Prostate gland (tissue), 2 donors: ENCODE data around the gene LRBA. TPM values are rescaled to one million over a fixed set of nuclear protein-coding genes. Genes with fewer than 3 reads are reported as not detected.

Experiments used
- DNase-seq: peaks from one replicate; pipeline ENCODE4 v3.0.0-alpha.2; 2019; ENCODE audit warnings: low spot score
- H3K27ac ChIP-seq, 2 donors: fragments of 200-600 bp; sonication (generic); 2 replicates each; pipeline ENCODE4 v1.5.1; 2017 to 2019
- H3K27me3 ChIP-seq: fragments of 200-600 bp; sonication (generic); replicated peaks from 2 replicates; pipeline ENCODE4 v1.5.1; 2019; ENCODE audit not compliant: insufficient read depth
- H3K36me3 ChIP-seq, 2 donors: fragments of 200-600 bp; sonication (generic); 1 replicate in 1 of 2; 2 replicates in 1 of 2; pipeline versions ENCODE4 v1.5.1 to v1.8.1; 2017 to 2019
- H3K4me1 ChIP-seq: fragments of 200-600 bp; sonication (generic); replicated peaks from 2 replicates; pipeline ENCODE4 v1.5.1; 2019
- H3K4me3 ChIP-seq, 2 donors: fragments of 200-600 bp; sonication (generic); 2 replicates each; pipeline ENCODE4 v1.5.1; 2017 to 2019
- H3K9me3 ChIP-seq: fragments of 200-600 bp; sonication (generic); 2 replicates; pipeline ENCODE4 v1.5.1; 2017
- CTCF ChIP-seq, 4 experiments: fragments of 200-600 bp in 2 of 4; fragments of 450-650 bp in 2 of 4; sonication (generic) in 2 of 4; IDR thresholded peaks; 1 replicate in 3 of 4; 2 replicates in 1 of 4; pipeline ENCODE4 v1.5.1; 2016 to 2019; ENCODE audit warnings: antibody characterized with exemption in 4 of 4, mild to moderate bottlenecking in 2 of 4, moderate library complexity in 2 of 4
- POLR2A ChIP-seq: fragments of 450-650 bp; IDR thresholded peaks from one replicate; pipeline ENCODE4 v1.6.1; 2016; ENCODE audit warnings: antibody characterized with exemption, mild to moderate bottlenecking
- POLR2AphosphoS5 ChIP-seq: sonication (generic); formaldehyde crosslinking; IDR thresholded peaks from one replicate; pipeline ENCODE4 v1.6.1; 2017; ENCODE audit warnings: antibody characterized with exemption
- WGBS: methylation state at CpG from one replicate; pipeline ENCODE4 v1.1.5; 2018; 5-methylcytosine and 5-hydroxymethylcytosine counted together
- intact Hi-C: fragments of 100-400 bp; cut with DNase I; formaldehyde crosslinking; loops from one replicate; pipeline ENCODE4 v1.14.2; 2022
- total RNA-seq, 2 donors: library from RNA; depleted of rRNA; stranded (reverse); fragments of >200 nt; gene quantifications; one replicate each; pipeline ENCODE4 v1.1.0, GENCODE V29; 2016

The LRBA gene
- total RNA-seq, 2 donors from 2014 or later, result 69.8 to 79.8 TPM

GRCh38 chr4:151021637-151022334, 6.7 kb upstream of the LRBA start:
- no peaks in the 10 kb centered on the region for H3K4me1 ChIP-seq
- no peak for TF ChIP-seq POLR2AphosphoS5
- TF ChIP-seq CTCF (IDR thresholded peaks at IDR 0.05), result no peak
- TF ChIP-seq POLR2A, result no peak
- H3K4me3 ChIP-seq, result no peak overlapping the region
- H3K27ac ChIP-seq, result no peak overlapping the region
- WGBS, result 100% methylated on average over 1 of the region's 1 CpG
- DNase-seq, result no peak
- no peaks in the 10 kb centered on the region for H3K27me3 ChIP-seq
- no peaks in the 10 kb centered on the region for H3K36me3 ChIP-seq
- no peaks in the 10 kb centered on the region for H3K9me3 ChIP-seq
- intact Hi-C loops, result no loop called here

GRCh38 chr4:151015459-151016347, 619 bp upstream of the LRBA start:
- Histone ChIP-seq H3K4me3 (peak overlapping the region; percentile 85 to 98), H3K36me3 (no peaks in the 10 kb centered on the region)
- intact Hi-C loops, result no loop called here

GRCh38 chr4:151013944-151014343, 1.1 kb downstream of the LRBA start:
- Histone ChIP-seq H3K9me3 (no peaks in the 10 kb centered on the region), H3K4me1 (no peaks in the 10 kb centered on the region), H3K27ac (peak overlapping the region in 1 of 2 donors; percentile 98), H3K36me3 (no peaks in the 10 kb centered on the region), H3K27me3 (no peaks in the 10 kb centered on the region), H3K4me3 (peak overlapping the region; percentile 85 to 98)
- no peak for DNase-seq
- TF ChIP-seq CTCF (IDR thresholded peaks at IDR 0.05), result no peak
- TF ChIP-seq POLR2A, result no peak
- TF ChIP-seq POLR2AphosphoS5, result no peak
- WGBS, result 26% methylated on average over 4 of the region's 4 CpGs
- intact Hi-C loops, result no loop called here

More at GRCh38 chr4:151015459-151016347, 619 bp upstream of the LRBA start:
- TF ChIP-seq CTCF (IDR thresholded peaks at IDR 0.05), result no peak
- TF ChIP-seq POLR2AphosphoS5, result peak; percentile 43
- under 1% methylated on average over 71 of the region's 87 CpGs for WGBS
- no peaks in the 10 kb centered on the region for H3K4me1 ChIP-seq
- H3K27ac ChIP-seq, result peak overlapping the region; percentile 98
- no peaks in the 10 kb centered on the region for H3K27me3 ChIP-seq
- no peaks in the 10 kb centered on the region for H3K9me3 ChIP-seq
- DNase-seq, result peak; percentile 82

- H3K27ac ChIP-seq, result no peak overlapping the region
- H3K9me3 ChIP-seq, result no peaks in the 10 kb centered on the region
- H3K4me1 ChIP-seq, result no peaks in the 10 kb centered on the region
- intact Hi-C loops, result no loop called here
- no peaks in the 10 kb centered on the region for H3K27me3 ChIP-seq
- TF ChIP-seq CTCF (IDR thresholded peaks at IDR 0.05) (no peak), POLR2A (no peak), POLR2AphosphoS5 (no peak)
- no peak for DNase-seq
- H3K36me3 ChIP-seq, result no peaks in the 10 kb centered on the region
- H3K4me3 ChIP-seq, result peak overlapping the region; percentile 7 to 98
- 22% methylated on average over 1 of the region's 1 CpG for WGBS
These were observed 1.6 kb downstream of the LRBA start for GRCh38 chr4:151013491-151013890.
